Activated T-cell treated with anti-CD3 and anti-CD28 coated beads for 48 hours (primary cell): ENCODE results near the gene VWA3B.
"Not testable (repeated sequence)": the region's sequence is repeated elsewhere in the genome, so short reads cannot be mapped to it uniquely, and the experiment has no call there.

ENCODE experiments used
- DNase-seq: peaks from one replicate; pipeline ENCODE4 v3.0.0-alpha.2; 2020; ENCODE audit warnings: low read depth

The VWA3B gene

GRCh38 chr2:98137196-98137595 lies 50.2 kb downstream of the VWA3B start:
- DNase-seq = no peak

GRCh38 chr2:98138978-98139377 lies 52.0 kb downstream of the VWA3B start:
- DNase-seq = not testable (repeated sequence)

- DNase-seq = no peak
Observed at GRCh38 chr2:98140210-98140609, 53.2 kb downstream of the VWA3B start.

- no peak for DNase-seq
Observed at GRCh38 chr2:98142106-98142791, 55.3 kb downstream of the VWA3B start.

GRCh38 chr2:98145070-98145469 lies 58.1 kb downstream of the VWA3B start:
- no peak for DNase-seq

GRCh38 chr2:98147900-98148299 lies 60.9 kb downstream of the VWA3B start:
- not testable (repeated sequence) for DNase-seq

- no peak for DNase-seq
Observed at GRCh38 chr2:98148595-98149332, 61.8 kb downstream of the VWA3B start.

- no peak for DNase-seq
Observed at GRCh38 chr2:98149333-98149697, 62.3 kb downstream of the VWA3B start.

- DNase-seq = no peak
Observed at GRCh38 chr2:98153481-98153880, 66.5 kb downstream of the VWA3B start.

- no peak for DNase-seq
Observed at GRCh38 chr2:98155291-98155690, 68.3 kb downstream of the VWA3B start.

- no peak for DNase-seq
Observed at GRCh38 chr2:98155716-98156115, 68.7 kb downstream of the VWA3B start.

- no peak for DNase-seq
Observed at GRCh38 chr2:98156304-98156703, 69.3 kb downstream of the VWA3B start.

- no peak for DNase-seq
Observed at GRCh38 chr2:98157557-98157956, 70.6 kb downstream of the VWA3B start.

GRCh38 chr2:98158305-98158704 lies 71.3 kb downstream of the VWA3B start:
- no peak for DNase-seq

- no peak for DNase-seq
Observed at GRCh38 chr2:98160554-98160953, 73.6 kb downstream of the VWA3B start.

GRCh38 chr2:98161186-98161585 lies 74.2 kb downstream of the VWA3B start:
- no peak for DNase-seq

GRCh38 chr2:98164256-98164655 lies 77.3 kb downstream of the VWA3B start:
- DNase-seq = no peak

GRCh38 chr2:98165516-98166071 lies 78.6 kb downstream of the VWA3B start:
- no peak for DNase-seq

- DNase-seq = no peak
Observed at GRCh38 chr2:98167916-98168315, 80.9 kb downstream of the VWA3B start.

- no peak for DNase-seq
Observed at GRCh38 chr2:98170076-98170475, 83.1 kb downstream of the VWA3B start.

GRCh38 chr2:98172150-98172765 lies 85.3 kb downstream of the VWA3B start:
- no peak for DNase-seq

GRCh38 chr2:98172951-98173350 lies 86.0 kb downstream of the VWA3B start:
- no peak for DNase-seq

- DNase-seq = no peak
Observed at GRCh38 chr2:98175811-98176210, 88.8 kb downstream of the VWA3B start.
